ENCODE results near the gene MVD.

The MVD gene

GRCh38 chr16:88638323-88639230, 24.3 kb downstream of the MVD start, which contains the start of gene IL17C:
Gene IL17C (plus strand): TSS chr16:88638572. CDS start chr16:88638642, 70 bp downstream.
- H3K4me3 ChIP-seq (ENCODE audit: low read depth, low read length) = no peak within 1 kb of the TSS
- no peak for TF ChIP-seq CTCF (IDR thresholded peaks at IDR 0.05; ENCODE audit: borderline replicate concordance, insufficient read depth, low read depth, low read length)

- H3K4me3 ChIP-seq (ENCODE audit: low read depth, low read length) = no peak overlapping the region
- no peak for TF ChIP-seq CTCF (IDR thresholded peaks at IDR 0.05; ENCODE audit: borderline replicate concordance, insufficient read depth, low read depth, low read length)
These were observed 26.2 kb downstream of the MVD start for GRCh38 chr16:88636488-88637265.

- H3K4me3 ChIP-seq (ENCODE audit: low read depth, low read length) = no peak overlapping the region
- no peak for TF ChIP-seq CTCF (IDR thresholded peaks at IDR 0.05; ENCODE audit: borderline replicate concordance, insufficient read depth, low read depth, low read length)
These were observed 27.1 kb downstream of the MVD start for GRCh38 chr16:88635671-88636319.

GRCh38 chr16:88634994-88635670, 27.8 kb downstream of the MVD start:
- peak overlapping the region; percentile 61 for H3K4me3 ChIP-seq (ENCODE audit: low read depth, low read length)
- no peak for TF ChIP-seq CTCF (IDR thresholded peaks at IDR 0.05; ENCODE audit: borderline replicate concordance, insufficient read depth, low read depth, low read length)

- TF ChIP-seq CTCF (IDR thresholded peaks at IDR 0.05; ENCODE audit: borderline replicate concordance, insufficient read depth, low read depth, low read length) = no peak
- peak overlapping the region; percentile 61 for H3K4me3 ChIP-seq (ENCODE audit: low read depth, low read length)
These were observed 28.5 kb downstream of the MVD start for GRCh38 chr16:88634141-88634993.

GRCh38 chr16:88633684-88634140, 29.2 kb downstream of the MVD start:
- TF ChIP-seq CTCF (IDR thresholded peaks at IDR 0.05; ENCODE audit: borderline replicate concordance, insufficient read depth, low read depth, low read length) = no peak
- peak overlapping the region; percentile 61 for H3K4me3 ChIP-seq (ENCODE audit: low read depth, low read length)

Data from GM12875 (cell line).